GM20000 (cell line): ENCODE data around the gene DEGS2.

Experiments
- DNase-seq: peaks from one replicate; pipeline ENCODE4 v3.0.0; 2012; ENCODE audit warnings: low spot score
- TF ChIP-seq, protein P1 (sequence below): IDR thresholded peaks from 2 replicates; pipeline ENCODE4 v1.5.1; 2012; ENCODE audit warnings: mild to moderate bottlenecking, control low read depth; ENCODE audit errors: extremely low read depth, missing control alignments

The DEGS2 gene

GRCh38 chr14:100132161-100132902 is 27.1 kb downstream of the DEGS2 start:
- no peak for DNase-seq

DNA sequence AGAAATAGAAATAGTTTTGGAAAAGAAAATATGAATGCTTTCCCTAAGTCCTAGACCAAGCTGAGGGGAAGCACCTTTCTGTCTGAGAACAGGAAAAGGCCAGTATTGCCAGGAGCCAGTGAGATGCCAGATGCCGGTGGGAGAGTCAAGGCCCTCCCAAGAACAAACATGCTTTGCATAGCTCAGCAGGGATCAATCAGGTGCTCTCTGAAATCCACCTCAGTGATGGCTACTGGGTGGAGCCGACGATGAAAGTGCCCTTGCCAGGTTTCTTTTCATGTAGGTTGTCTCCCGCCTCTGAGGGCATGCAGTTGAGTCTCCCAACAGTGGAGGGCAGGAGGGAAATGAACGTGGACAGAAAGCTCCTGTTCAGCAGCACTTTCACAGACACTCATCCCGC is 28.3 kb downstream of the DEGS2 start:
- TF ChIP-seq, protein P1, sequence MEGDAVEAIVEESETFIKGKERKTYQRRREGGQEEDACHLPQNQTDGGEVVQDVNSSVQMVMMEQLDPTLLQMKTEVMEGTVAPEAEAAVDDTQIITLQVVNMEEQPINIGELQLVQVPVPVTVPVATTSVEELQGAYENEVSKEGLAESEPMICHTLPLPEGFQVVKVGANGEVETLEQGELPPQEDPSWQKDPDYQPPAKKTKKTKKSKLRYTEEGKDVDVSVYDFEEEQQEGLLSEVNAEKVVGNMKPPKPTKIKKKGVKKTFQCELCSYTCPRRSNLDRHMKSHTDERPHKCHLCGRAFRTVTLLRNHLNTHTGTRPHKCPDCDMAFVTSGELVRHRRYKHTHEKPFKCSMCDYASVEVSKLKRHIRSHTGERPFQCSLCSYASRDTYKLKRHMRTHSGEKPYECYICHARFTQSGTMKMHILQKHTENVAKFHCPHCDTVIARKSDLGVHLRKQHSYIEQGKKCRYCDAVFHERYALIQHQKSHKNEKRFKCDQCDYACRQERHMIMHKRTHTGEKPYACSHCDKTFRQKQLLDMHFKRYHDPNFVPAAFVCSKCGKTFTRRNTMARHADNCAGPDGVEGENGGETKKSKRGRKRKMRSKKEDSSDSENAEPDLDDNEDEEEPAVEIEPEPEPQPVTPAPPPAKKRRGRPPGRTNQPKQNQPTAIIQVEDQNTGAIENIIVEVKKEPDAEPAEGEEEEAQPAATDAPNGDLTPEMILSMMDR: no peak

More at GRCh38 chr14:100132161-100132902, 27.1 kb downstream of the DEGS2 start:
- TF ChIP-seq, protein P1: no peak

GRCh38 chr14:100130521-100130920 is 28.9 kb downstream of the DEGS2 start:
- TF ChIP-seq, protein P1: no peak

More for the DNA sequence above, 28.3 kb downstream of the DEGS2 start:
- DNase-seq: no peak

DNA sequence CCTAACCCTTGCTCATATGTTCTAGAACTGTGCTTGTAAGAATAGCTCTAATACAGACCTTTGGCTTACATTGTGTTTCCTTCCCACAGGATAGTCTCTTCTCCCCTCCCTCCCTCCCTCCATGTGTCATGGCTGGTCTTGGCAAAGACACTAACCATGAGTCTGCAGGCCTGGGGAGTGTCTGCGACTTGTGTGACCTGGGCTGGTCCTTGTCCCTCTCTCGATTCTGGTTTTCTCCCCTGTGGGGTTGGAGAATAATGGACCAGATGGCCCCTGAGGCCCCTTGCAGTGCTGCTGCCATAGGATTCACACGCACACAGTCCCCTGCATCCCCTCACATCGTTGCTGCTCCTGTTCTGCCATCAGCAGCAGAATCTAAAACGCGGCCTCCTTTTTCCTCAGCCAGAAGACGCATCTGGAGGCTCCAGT is 30.3 kb downstream of the DEGS2 start:
- TF ChIP-seq, protein P1: no peak
- DNase-seq: no peak

More at GRCh38 chr14:100130521-100130920, 28.9 kb downstream of the DEGS2 start:
- no peak for DNase-seq

DNA sequence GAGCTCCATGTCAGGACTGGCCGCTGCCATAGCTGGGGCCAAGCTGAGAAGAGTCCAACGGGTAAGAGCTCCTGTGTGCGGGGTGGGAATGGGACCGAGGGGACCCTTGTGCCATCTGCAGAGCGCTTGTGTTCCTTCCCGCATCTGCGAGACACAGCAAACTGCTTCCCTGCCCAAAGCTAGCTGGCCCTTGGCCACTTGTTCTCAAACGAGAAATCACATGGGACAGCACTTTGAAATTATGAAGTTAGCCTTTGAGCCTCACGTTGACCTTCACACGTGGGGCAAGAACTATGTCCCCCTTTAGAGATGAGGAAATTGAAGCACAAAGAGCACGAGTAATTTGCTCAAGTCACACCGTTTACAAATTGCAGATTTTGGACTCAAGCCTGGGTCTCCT is 30.8 kb downstream of the DEGS2 start:
- DNase-seq: no peak
- TF ChIP-seq, protein P1: no peak

GRCh38 chr14:100127853-100128455 is 31.5 kb downstream of the DEGS2 start:
- no peak for DNase-seq
- TF ChIP-seq, protein P1: no peak

DNA sequence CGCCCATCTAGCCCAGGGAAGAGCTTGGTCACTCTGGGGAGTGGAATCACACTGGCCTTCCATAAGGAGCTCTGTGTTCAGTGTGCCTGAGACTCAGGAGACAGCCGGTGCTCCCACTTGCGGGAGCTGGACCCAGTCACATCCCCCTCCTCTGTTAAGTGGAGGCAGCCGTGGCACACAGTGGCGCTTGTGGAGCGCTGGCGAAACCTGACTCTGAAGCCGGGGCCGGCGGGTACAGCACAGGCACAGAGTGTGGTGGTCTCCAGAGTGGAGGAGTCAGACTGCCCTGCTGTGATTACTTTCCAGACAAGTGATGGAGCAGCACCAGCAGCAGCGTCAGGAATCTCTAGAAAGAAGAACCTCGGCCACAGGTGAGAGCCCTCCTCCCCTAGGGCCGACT is 33.0 kb downstream of the DEGS2 start:
- DNase-seq: no peak
- TF ChIP-seq, protein P1: no peak
